ENCODE data around the gene C19orf67. TPM values are rescaled to one million over a fixed set of nuclear protein-coding genes. Genes with fewer than 3 reads are reported as not detected.

Gene C19orf67
- total and polyA plus RNA-seq, 2 of the 4 experiments (the other 2 are of a cell fraction): not detected

DNA sequence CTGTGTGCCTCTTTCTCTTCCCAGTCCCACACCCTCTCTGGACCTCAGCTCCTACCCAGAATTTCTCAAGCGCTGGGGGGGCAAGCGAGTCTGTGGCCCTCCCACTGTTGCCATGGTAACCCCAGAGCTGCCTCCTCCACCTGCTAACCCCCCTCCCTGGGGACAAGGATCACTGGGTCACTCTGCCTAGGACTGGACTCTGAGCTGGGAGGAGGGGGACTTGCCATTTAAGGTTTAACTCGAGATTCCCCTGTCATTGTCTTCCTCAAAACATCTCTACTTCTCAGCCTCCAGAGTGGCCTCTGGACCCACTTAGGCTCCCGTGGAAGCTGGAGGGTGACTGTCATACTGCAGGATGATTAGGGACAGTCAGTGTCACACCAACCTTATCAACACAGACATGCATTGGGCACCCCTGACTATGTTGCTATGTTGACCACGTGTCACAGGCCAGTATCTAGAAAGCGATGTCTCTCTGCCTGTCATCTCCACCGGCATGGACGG, 25.9 kb downstream of the C19orf67 start:
- POLR2A ChIA-PET (ENCODE audit: unreplicated experiment): no interaction called here

More for the DNA sequence above, 25.9 kb downstream of the C19orf67 start:
- H3K27ac ChIP-seq (ENCODE audit: insufficient read depth, low read length): no peak overlapping the region
- H3K4ac ChIP-seq (ENCODE audit: low read depth, low read length): no peak overlapping the region
- H2AFZ ChIP-seq (replicated peaks; ENCODE audit: low read length, poor library complexity): no peak overlapping the region
- H2BK15ac ChIP-seq (ENCODE audit: low read depth, low read length): no peak overlapping the region
- CTCF ChIA-PET: interaction anchor here (0.5 to 1.9 kb wide), 9 partner anchors 10 to 933 kb away, joined by 3 to 9 read pairs (median 3); no protein-coding TSS in a partner anchor
- H3K9me1 ChIP-seq (ENCODE audit: insufficient read depth, low read length): no peaks in the 10 kb centered on the region
- H3K9me3 ChIP-seq (ENCODE audit: control insufficient read depth, insufficient read depth, low read length): no peaks in the 10 kb centered on the region
- no peak overlapping the region for H2AK9ac ChIP-seq (replicated peaks; ENCODE audit: low read depth, low read length, poor library complexity)
- H3K56ac ChIP-seq (ENCODE audit: extremely low read depth, insufficient read depth, low read length): no peak overlapping the region
- no peak overlapping the region for H3K4me3 ChIP-seq (ENCODE audit: insufficient read depth, low read depth, low read length)
- H3K4me2 ChIP-seq (ENCODE audit: low read depth, low read length): no peak overlapping the region
- H3K36me3 ChIP-seq (ENCODE audit: control insufficient read depth, insufficient read depth, low read length): no peaks in the 10 kb centered on the region
- no peaks in the 10 kb centered on the region for H3K79me1 ChIP-seq (ENCODE audit: low read depth in 1 of 2, low read length in 2 of 2)
- in situ Hi-C loops (cut with MboI; ENCODE audit: low sequenced_read_pairs): no loop called here
- H2BK5ac ChIP-seq (ENCODE audit: low read depth, low read length, poor library complexity, severe bottlenecking): no peak overlapping the region
- H4K20me1 ChIP-seq (ENCODE audit: insufficient read depth, low read length): no peaks in the 10 kb centered on the region
- H3K9ac ChIP-seq (ENCODE audit: low read depth, low read length): no peak overlapping the region
- H2BK20ac ChIP-seq (ENCODE audit: low read depth, low read length): no peak overlapping the region
- intact Hi-C loops (cut with micrococcal nuclease): no loop called here
- TF ChIP-seq NFE2L2 (IDR thresholded peaks at IDR 0.05; ENCODE audit: low read depth, low read length) (no peak), RCOR1 (IDR thresholded peaks at IDR 0.05; ENCODE audit: insufficient replicate concordance, low read length) (no peak), RFX5 (IDR thresholded peaks at IDR 0.05; ENCODE audit: low read depth, low read length) (no peak), RAD21 (IDR thresholded peaks at IDR 0.05; ENCODE audit: low read length) (no peak), ELK1 (IDR thresholded peaks at IDR 0.05; ENCODE audit: borderline replicate concordance, low read depth, low read length) (no peak), MAFK (IDR thresholded peaks at IDR 0.05; ENCODE audit: low read depth, low read length) (no peak), USF2 (IDR thresholded peaks at IDR 0.05; ENCODE audit: low read depth, low read length) (no peak), POLR2A (IDR thresholded peaks at IDR 0.05; ENCODE audit: low read depth, low read length) (no peak), MAZ (IDR thresholded peaks at IDR 0.05; ENCODE audit: borderline replicate concordance, low read depth, low read length) (no peak), MXI1 (IDR thresholded peaks at IDR 0.05; ENCODE audit: borderline replicate concordance, low read depth, low read length) (no peak), FOS (IDR thresholded peaks at IDR 0.05; ENCODE audit: low read depth, low read length) (no peak), CHD1 (IDR thresholded peaks at IDR 0.05; ENCODE audit: low read depth, low read length) (no peak)
- TF ChIP-seq, protein P1, sequence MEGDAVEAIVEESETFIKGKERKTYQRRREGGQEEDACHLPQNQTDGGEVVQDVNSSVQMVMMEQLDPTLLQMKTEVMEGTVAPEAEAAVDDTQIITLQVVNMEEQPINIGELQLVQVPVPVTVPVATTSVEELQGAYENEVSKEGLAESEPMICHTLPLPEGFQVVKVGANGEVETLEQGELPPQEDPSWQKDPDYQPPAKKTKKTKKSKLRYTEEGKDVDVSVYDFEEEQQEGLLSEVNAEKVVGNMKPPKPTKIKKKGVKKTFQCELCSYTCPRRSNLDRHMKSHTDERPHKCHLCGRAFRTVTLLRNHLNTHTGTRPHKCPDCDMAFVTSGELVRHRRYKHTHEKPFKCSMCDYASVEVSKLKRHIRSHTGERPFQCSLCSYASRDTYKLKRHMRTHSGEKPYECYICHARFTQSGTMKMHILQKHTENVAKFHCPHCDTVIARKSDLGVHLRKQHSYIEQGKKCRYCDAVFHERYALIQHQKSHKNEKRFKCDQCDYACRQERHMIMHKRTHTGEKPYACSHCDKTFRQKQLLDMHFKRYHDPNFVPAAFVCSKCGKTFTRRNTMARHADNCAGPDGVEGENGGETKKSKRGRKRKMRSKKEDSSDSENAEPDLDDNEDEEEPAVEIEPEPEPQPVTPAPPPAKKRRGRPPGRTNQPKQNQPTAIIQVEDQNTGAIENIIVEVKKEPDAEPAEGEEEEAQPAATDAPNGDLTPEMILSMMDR (conservative IDR thresholded peaks at IDR 0.05; ENCODE audit: low read depth, low read length): no peak
- no peak overlapping the region for H3K18ac ChIP-seq (ENCODE audit: low read depth, low read length)
- no peak overlapping the region for H3K14ac ChIP-seq (replicated peaks; ENCODE audit: low read depth, low read length)
- no TSS peak for BruUV-seq (replicated peaks)
- no peak overlapping the region for H4K91ac ChIP-seq (ENCODE audit: insufficient read depth, low read depth, low read length)
- H3K27me3 ChIP-seq (ENCODE audit: control insufficient read depth, insufficient read depth, low read length): peaks cover 33% of the 10 kb centered on the region
- dilution Hi-C loops (cut with HindIII; ENCODE audit: low sequenced_read_pairs, unreplicated experiment): no loop called here
- peaks cover 1% of the 10 kb centered on the region; the same call in 1 of the 2 replicates for H3K4me1 ChIP-seq (ENCODE audit: control insufficient read depth, insufficient read depth, low read length)
- H4K8ac ChIP-seq (ENCODE audit: low read depth in 2 of 2, low read length in 2 of 2): no peak overlapping the region
- ATAC-seq (ENCODE audit: low read depth): no peak
- WGBS, 2 experiments (ENCODE audit: extremely low coverage in 2 of 2, insufficient read length in 1 of 2): 71% methylated on average over 2 of the region's 8 CpGs; no CpG with 5 or more reads in 1 of the 2 experiments
- no peak overlapping the region for H3K23ac ChIP-seq (ENCODE audit: low read depth, low read length)
- no peak overlapping the region for H4K5ac ChIP-seq (ENCODE audit: low read depth, low read length)
- no peak overlapping the region for H2BK120ac ChIP-seq (ENCODE audit: low read depth, low read length)
- no peak for DNase-seq
- H2AK5ac ChIP-seq (ENCODE audit: low read depth, low read length): no peak overlapping the region

Data from IMR-90 (cell line).